ENCODE data around the gene RBPMS2. TPM values are rescaled to one million over a fixed set of nuclear protein-coding genes. Genes with fewer than 3 reads are reported as not detected.

The RBPMS2 gene
- total and polyA plus RNA-seq, 2 donors (not counting 1 experiment from before 2014, with no cell fraction given), result 0.18 TPM; not detected in 1

DNA sequence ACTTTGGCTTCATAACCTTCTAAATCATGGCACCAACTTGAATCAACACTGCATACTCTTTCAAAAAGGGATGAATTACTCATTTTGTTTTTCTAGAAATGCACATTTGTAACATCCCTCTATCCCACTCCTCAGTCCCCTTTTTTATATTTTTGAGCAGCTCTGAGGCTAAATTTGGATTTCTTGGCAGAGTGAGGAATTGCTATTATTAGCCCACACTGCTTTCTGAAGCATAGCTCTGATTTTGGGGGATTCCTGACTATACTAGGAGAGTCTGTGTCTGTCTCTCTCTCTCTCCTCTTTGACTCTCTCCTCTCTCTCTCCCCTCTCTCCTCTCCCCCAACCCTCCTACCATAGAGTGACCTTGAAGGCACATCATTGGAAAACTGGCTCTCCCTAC is 76.6 kb downstream of the RBPMS2 start:
- Histone ChIP-seq H4K20me1 (ENCODE audit: control insufficient read depth, extremely low read depth, insufficient read depth, low read length) (peaks cover 3% of the 10 kb centered on the region), H3K9me3 (ENCODE audit: control insufficient read depth, insufficient read depth, low read depth, low read length) (no peaks in the 10 kb centered on the region), H2AFZ (ENCODE audit: low read length) (no peak overlapping the region), H3K79me2 (ENCODE audit: control insufficient read depth, insufficient read depth, low read length) (peaks cover 62% of the 10 kb centered on the region), H3K27ac (ENCODE audit: insufficient read depth, low read length) (no peak overlapping the region), H3K36me3 (ENCODE audit: control insufficient read depth, insufficient read depth, low read length) (no peaks in the 10 kb centered on the region), H3K4me2 (ENCODE audit: extremely low read depth, insufficient read depth, low read length) (no peak overlapping the region), H3K4me3 (replicated peaks in 1 of 4; ENCODE audit: control extremely low read depth in 1 of 4, insufficient read depth in 1 of 4, low read depth in 3 of 4, low read length in 4 of 4) (peak overlapping the region in 1 of 4 experiments; percentile 94), H3K4me1 (ENCODE audit: control insufficient read depth, extremely low read depth, insufficient read depth, low read length) (peaks cover 27% of the 10 kb centered on the region), H3K9ac (ENCODE audit: insufficient read depth, low read length) (no peak overlapping the region), H3K27me3 (ENCODE audit: control insufficient read depth, insufficient read depth, low read length) (no peaks in the 10 kb centered on the region)
- TF ChIP-seq, protein P1, sequence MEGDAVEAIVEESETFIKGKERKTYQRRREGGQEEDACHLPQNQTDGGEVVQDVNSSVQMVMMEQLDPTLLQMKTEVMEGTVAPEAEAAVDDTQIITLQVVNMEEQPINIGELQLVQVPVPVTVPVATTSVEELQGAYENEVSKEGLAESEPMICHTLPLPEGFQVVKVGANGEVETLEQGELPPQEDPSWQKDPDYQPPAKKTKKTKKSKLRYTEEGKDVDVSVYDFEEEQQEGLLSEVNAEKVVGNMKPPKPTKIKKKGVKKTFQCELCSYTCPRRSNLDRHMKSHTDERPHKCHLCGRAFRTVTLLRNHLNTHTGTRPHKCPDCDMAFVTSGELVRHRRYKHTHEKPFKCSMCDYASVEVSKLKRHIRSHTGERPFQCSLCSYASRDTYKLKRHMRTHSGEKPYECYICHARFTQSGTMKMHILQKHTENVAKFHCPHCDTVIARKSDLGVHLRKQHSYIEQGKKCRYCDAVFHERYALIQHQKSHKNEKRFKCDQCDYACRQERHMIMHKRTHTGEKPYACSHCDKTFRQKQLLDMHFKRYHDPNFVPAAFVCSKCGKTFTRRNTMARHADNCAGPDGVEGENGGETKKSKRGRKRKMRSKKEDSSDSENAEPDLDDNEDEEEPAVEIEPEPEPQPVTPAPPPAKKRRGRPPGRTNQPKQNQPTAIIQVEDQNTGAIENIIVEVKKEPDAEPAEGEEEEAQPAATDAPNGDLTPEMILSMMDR (conservative IDR thresholded peaks at IDR 0.05 in 1 of 2, IDR thresholded peaks at IDR 0.05 in 1 of 2; ENCODE audit: low read depth in 1 of 2, low read length in 2 of 2), result no peak
- TF ChIP-seq EZH2 (IDR thresholded peaks at IDR 0.05; ENCODE audit: low read length, missing control alignments), result no peak
- no peak for DNase-seq (ENCODE audit: low read depth in 2 of 2)

DNA sequence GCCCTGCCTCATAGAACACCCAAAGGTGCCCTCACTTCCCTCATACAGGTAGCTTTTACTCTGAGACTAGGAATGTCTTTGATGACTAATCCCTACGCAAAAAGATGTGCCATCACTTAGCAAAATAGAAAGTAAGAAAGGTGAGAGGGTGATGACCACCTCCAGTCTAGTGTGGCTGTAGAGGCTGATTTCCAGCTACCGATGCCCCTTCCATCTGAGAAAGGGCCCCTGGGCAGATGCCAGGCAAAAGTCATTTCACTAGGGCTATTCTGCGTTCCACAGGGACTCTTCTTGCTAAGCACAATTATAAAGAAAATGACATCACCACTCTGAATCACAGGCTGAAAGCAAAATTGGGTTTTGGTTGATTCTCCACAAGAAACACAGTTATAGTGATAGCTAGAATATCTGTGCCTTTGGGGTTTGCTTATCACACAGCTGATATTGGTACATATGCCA is 77.4 kb downstream of the RBPMS2 start:
- TF ChIP-seq EZH2 (IDR thresholded peaks at IDR 0.05; ENCODE audit: low read length, missing control alignments), result no peak
- TF ChIP-seq, protein P1 (conservative IDR thresholded peaks at IDR 0.05 in 1 of 2, IDR thresholded peaks at IDR 0.05 in 1 of 2; ENCODE audit: low read depth in 1 of 2, low read length in 2 of 2), result no peak
- H2AFZ ChIP-seq (ENCODE audit: low read length), result no peak overlapping the region
- peak in 1 of 2 donors; percentile 41 for DNase-seq (ENCODE audit: low read depth in 2 of 2)
- peaks cover 30% of the 10 kb centered on the region for H3K4me1 ChIP-seq (ENCODE audit: control insufficient read depth, extremely low read depth, insufficient read depth, low read length)
- H3K79me2 ChIP-seq (ENCODE audit: control insufficient read depth, insufficient read depth, low read length), result peaks cover 62% of the 10 kb centered on the region
- H3K27ac ChIP-seq (ENCODE audit: insufficient read depth, low read length), result no peak overlapping the region
- H3K36me3 ChIP-seq (ENCODE audit: control insufficient read depth, insufficient read depth, low read length), result no peaks in the 10 kb centered on the region
- no peak overlapping the region for H3K4me3 ChIP-seq (replicated peaks in 1 of 4; ENCODE audit: control extremely low read depth in 1 of 4, insufficient read depth in 1 of 4, low read depth in 3 of 4, low read length in 4 of 4)
- H3K9me3 ChIP-seq (ENCODE audit: control insufficient read depth, insufficient read depth, low read depth, low read length), result no peaks in the 10 kb centered on the region
- H3K4me2 ChIP-seq (ENCODE audit: extremely low read depth, insufficient read depth, low read length), result no peak overlapping the region
- H3K27me3 ChIP-seq (ENCODE audit: control insufficient read depth, insufficient read depth, low read length), result no peaks in the 10 kb centered on the region
- no peak overlapping the region for H3K9ac ChIP-seq (ENCODE audit: insufficient read depth, low read length)
- H4K20me1 ChIP-seq (ENCODE audit: control insufficient read depth, extremely low read depth, insufficient read depth, low read length), result peaks cover 3% of the 10 kb centered on the region

DNA sequence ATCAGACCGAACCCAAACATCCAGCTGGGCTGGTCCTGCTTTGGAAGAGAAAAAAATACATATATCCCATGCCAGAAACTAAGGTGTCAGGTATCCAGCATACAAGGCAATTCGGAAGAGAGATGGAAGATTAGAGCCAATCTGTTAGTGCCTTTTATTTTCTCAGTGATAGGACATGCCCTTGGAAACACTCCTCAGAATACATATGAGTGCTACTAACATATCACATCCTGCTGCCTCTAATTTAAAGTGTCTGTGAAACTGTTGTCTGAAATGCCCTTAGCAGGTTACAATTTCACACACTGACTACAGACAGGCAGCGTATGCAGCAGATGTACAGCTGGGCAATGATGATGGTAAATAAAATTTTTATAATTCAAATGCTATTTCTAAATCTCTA is 78.9 kb downstream of the RBPMS2 start:
- H3K27ac ChIP-seq (ENCODE audit: insufficient read depth, low read length), result no peak overlapping the region
- H3K27me3 ChIP-seq (ENCODE audit: control insufficient read depth, insufficient read depth, low read length), result no peaks in the 10 kb centered on the region
- H3K4me2 ChIP-seq (ENCODE audit: extremely low read depth, insufficient read depth, low read length), result no peak overlapping the region
- DNase-seq (ENCODE audit: low read depth in 2 of 2), result no peak
- H4K20me1 ChIP-seq (ENCODE audit: control insufficient read depth, extremely low read depth, insufficient read depth, low read length), result peaks cover 3% of the 10 kb centered on the region
- peaks cover 52% of the 10 kb centered on the region for H3K79me2 ChIP-seq (ENCODE audit: control insufficient read depth, insufficient read depth, low read length)
- no peak overlapping the region for H3K4me3 ChIP-seq (replicated peaks in 1 of 4; ENCODE audit: control extremely low read depth in 1 of 4, insufficient read depth in 1 of 4, low read depth in 3 of 4, low read length in 4 of 4)
- H3K9ac ChIP-seq (ENCODE audit: insufficient read depth, low read length), result no peak overlapping the region
- no peaks in the 10 kb centered on the region for H3K9me3 ChIP-seq (ENCODE audit: control insufficient read depth, insufficient read depth, low read depth, low read length)
- H3K36me3 ChIP-seq (ENCODE audit: control insufficient read depth, insufficient read depth, low read length), result peaks cover 1% of the 10 kb centered on the region
- peaks cover 32% of the 10 kb centered on the region for H3K4me1 ChIP-seq (ENCODE audit: control insufficient read depth, extremely low read depth, insufficient read depth, low read length)
- TF ChIP-seq, protein P1 (conservative IDR thresholded peaks at IDR 0.05 in 1 of 2, IDR thresholded peaks at IDR 0.05 in 1 of 2; ENCODE audit: low read depth in 1 of 2, low read length in 2 of 2), result no peak
- TF ChIP-seq EZH2 (IDR thresholded peaks at IDR 0.05; ENCODE audit: low read length, missing control alignments), result no peak
- H2AFZ ChIP-seq (ENCODE audit: low read length), result no peak overlapping the region
